Body of pancreas (tissue), 4 donors: ENCODE results near the gene AFF3. TPM values are rescaled to one million over a fixed set of nuclear protein-coding genes. Genes with fewer than 3 reads are reported as not detected.
A peak's percentile ranks its signal among the peaks of the same experiment; 100 is the strongest.

Experiments used
- ATAC-seq: fragments of 150-250 bp; one replicate; pipeline ENCODE4 v1.9.1; 2016
- DNase-seq, 4 donors: peaks; one replicate each; pipeline ENCODE4 v3.0.0-alpha.2; 2019
- H3K27ac ChIP-seq, 4 donors: fragments of 200-600 bp; sonication (generic); 1 replicate in 3 of 4; 2 replicates in 1 of 4; pipeline versions ENCODE4 v1.5.1 to v1.6.1; 2016 to 2019; ENCODE audit warnings: mild to moderate bottlenecking in 1 of 4, mixed read lengths in 1 of 4, moderate library complexity in 1 of 4
- H3K27me3 ChIP-seq, 2 donors: fragments of 200-600 bp; sonication (generic); one replicate each; pipeline ENCODE4 v1.6.0; 2016; ENCODE audit warnings: mild to moderate bottlenecking in 1 of 2
- H3K36me3 ChIP-seq, 2 donors: fragments of 200-600 bp; sonication (generic); replicated peaks in 1 of 2; 2 replicates each; pipeline ENCODE4 v1.5.1; 2016; ENCODE audit warnings: low read depth in 2 of 2; ENCODE audit not compliant: insufficient read depth in 1 of 2
- H3K4me1 ChIP-seq: fragments of 200-600 bp; sonication (generic); one replicate; pipeline ENCODE4 v1.6.0; 2016
- H3K4me3 ChIP-seq, 2 donors: fragments of 200-600 bp; sonication (generic); 1 replicate in 1 of 2; 2 replicates in 1 of 2; pipeline ENCODE4 v1.5.1; 2016 to 2019
- H3K9me3 ChIP-seq, 3 donors: fragments of 200-600 bp; sonication (generic); 1 replicate in 2 of 3; 2 replicates in 1 of 3; pipeline ENCODE4 v1.5.1; 2016
- POLR2A ChIP-seq, 3 donors: fragments of 450-650 bp; IDR thresholded peaks; one replicate each; pipeline ENCODE4 v1.6.1; 2016; ENCODE audit warnings: antibody characterized with exemption in 3 of 3, mild to moderate bottlenecking in 2 of 3
- WGBS, 2 donors: methylation state at CpG; one replicate each; pipeline ENCODE4 v1.1.5; 2017; 5-methylcytosine and 5-hydroxymethylcytosine counted together
- intact Hi-C: fragments of 100-400 bp; cut with DNase I; formaldehyde crosslinking; loops from one replicate; pipeline ENCODE4 v1.15.1; 2023
- total RNA-seq, 2 donors: library from RNA; depleted of rRNA; stranded (reverse); fragments of >200 nt; gene quantifications; one replicate each; pipeline ENCODE4 v1.1.0, GENCODE V29; 2016
- TF ChIP-seq, protein P1 (sequence below), 7 experiments: fragments of 450-650 bp in 4 of 7; fragments of 200-600 bp in 3 of 7; sonication (generic) in 3 of 7; IDR thresholded peaks; one replicate each; pipeline ENCODE4 v1.5.1; 2016 to 2019; ENCODE audit warnings: antibody characterized with exemption in 7 of 7

Gene AFF3
- total RNA-seq, 2 donors from 2014 or later: 0.52 to 0.99 TPM

DNA sequence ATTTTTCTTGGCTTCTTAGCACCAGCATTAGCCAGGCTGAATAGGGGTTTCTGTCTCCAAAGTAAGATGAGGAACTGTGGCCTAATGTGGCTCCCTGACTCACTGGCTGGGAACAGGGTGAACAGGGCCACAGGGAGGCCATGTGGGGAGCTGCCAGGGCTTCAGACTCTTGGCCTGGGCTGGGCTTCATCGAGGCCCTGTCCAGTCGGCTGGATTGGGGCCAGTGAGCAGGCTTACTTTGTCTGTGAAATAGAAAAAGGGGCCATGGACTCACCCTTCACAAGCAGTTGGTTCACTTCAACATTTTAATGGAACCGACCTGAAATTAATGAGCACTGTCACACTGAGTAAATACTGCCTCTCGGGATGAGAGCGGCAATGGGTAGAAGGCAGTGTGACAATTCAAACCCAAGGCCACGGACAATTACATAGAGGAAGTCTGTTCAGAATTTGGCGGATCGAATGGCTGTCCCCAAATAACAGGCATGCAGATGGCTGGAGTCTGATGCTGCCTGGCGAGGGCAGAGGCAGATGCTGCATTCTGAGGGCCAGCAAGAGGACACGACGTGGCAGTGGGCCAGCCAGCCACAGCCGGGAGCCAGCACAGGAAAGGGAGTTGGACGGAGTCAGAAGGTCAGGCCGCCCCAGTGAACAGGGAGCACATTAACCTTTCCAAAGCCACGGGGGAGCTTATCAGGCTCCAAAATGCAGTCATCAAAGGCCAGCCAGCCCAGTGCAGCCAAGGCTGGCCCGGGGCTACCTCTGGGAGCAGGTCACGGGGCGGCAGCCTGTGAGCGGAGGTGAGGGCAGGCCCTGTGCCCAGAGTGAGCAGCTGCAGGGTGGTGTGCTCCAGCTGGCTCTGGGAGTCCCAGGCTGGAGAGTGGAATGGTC, 506.0 kb downstream of the AFF3 start:
- intact Hi-C loops: no loop called here
- TF ChIP-seq POLR2A (IDR thresholded peaks at IDR 0.05): no peak
- TF ChIP-seq, protein P1, sequence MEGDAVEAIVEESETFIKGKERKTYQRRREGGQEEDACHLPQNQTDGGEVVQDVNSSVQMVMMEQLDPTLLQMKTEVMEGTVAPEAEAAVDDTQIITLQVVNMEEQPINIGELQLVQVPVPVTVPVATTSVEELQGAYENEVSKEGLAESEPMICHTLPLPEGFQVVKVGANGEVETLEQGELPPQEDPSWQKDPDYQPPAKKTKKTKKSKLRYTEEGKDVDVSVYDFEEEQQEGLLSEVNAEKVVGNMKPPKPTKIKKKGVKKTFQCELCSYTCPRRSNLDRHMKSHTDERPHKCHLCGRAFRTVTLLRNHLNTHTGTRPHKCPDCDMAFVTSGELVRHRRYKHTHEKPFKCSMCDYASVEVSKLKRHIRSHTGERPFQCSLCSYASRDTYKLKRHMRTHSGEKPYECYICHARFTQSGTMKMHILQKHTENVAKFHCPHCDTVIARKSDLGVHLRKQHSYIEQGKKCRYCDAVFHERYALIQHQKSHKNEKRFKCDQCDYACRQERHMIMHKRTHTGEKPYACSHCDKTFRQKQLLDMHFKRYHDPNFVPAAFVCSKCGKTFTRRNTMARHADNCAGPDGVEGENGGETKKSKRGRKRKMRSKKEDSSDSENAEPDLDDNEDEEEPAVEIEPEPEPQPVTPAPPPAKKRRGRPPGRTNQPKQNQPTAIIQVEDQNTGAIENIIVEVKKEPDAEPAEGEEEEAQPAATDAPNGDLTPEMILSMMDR (IDR thresholded peaks at IDR 0.05): no peak
- 64% methylated on average over 12 to 19 of the region's 19 CpGs for WGBS, 2 donors
- no peak overlapping the region for H3K4me3 ChIP-seq
- no peaks in the 10 kb centered on the region for H3K27me3 ChIP-seq
- no peak overlapping the region for H3K27ac ChIP-seq
- peak; percentile 62 for ATAC-seq
- peaks cover 0 to 5% (median 0%) of the 10 kb centered on the region in 3 donors for H3K9me3 ChIP-seq
- peak; percentile 27 to 61 (median 52) for DNase-seq
- H3K4me1 ChIP-seq: peaks cover 6% of the 10 kb centered on the region
- no peaks in the 10 kb centered on the region for H3K36me3 ChIP-seq

DNA sequence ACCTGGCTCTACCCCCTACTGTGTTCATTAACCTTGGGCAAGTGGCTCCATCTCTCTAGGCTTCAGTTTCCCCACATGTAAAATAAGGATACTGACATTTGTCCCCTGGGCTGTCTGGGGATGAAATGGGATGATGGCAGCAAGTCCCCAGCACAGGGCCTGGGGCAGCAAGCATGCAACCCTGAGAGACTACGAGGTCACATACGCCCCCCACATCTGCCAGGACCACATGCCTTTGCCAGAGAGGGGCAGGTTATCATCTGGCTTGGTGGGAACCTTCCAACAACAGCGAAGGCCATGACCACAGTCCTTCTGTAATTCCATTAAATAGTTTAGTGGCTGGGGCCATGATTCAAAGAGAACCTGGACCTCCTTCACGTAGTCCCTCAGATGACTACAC, 506.7 kb downstream of the AFF3 start:
- Histone ChIP-seq H3K27ac (no peak overlapping the region), H3K36me3 (no peaks in the 10 kb centered on the region), H3K27me3 (no peaks in the 10 kb centered on the region), H3K4me3 (no peak overlapping the region), H3K4me1 (peaks cover 6% of the 10 kb centered on the region), H3K9me3 (peaks cover 0 to 5% (median 0%) of the 10 kb centered on the region in 3 donors)
- no peak for ATAC-seq
- intact Hi-C loops: no loop called here
- no peak for DNase-seq
- no peak for TF ChIP-seq POLR2A (IDR thresholded peaks at IDR 0.05)
- TF ChIP-seq, protein P1 (IDR thresholded peaks at IDR 0.05): no peak
- WGBS, 2 donors: 75 to 90% methylated on average over 2 to 4 of the region's 4 CpGs

DNA sequence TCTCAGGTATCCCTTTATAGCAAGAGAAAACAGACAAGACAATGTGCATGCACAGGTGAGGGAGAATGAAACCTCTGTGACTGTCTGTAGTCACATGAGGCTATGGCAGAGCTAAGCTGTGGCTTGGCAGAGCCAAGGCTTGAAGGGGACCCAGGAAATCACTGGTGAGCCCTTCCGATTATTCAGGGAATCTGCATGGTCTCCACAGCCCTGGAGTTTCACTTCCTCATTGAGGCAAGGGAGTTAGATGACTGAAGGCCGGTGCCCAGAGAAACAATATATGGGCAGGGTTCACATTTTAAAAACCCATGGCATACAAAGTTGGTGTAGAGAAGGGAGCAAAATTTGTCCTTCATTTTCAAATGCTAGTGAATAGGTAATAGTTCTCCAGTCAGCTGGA, 508.2 kb downstream of the AFF3 start:
- TF ChIP-seq, protein P1 (IDR thresholded peaks at IDR 0.05): no peak
- TF ChIP-seq POLR2A (IDR thresholded peaks at IDR 0.05): no peak
- Histone ChIP-seq H3K4me3 (no peak overlapping the region), H3K27ac (no peak overlapping the region), H3K36me3 (no peaks in the 10 kb centered on the region), H3K4me1 (peaks cover 6% of the 10 kb centered on the region), H3K27me3 (no peaks in the 10 kb centered on the region), H3K9me3 (peaks cover 0 to 5% (median 0%) of the 10 kb centered on the region in 3 donors)
- DNase-seq (no peak), ATAC-seq (no peak)
- 77 to 100% methylated on average over 2 of the region's 2 CpGs for WGBS, 2 donors
- intact Hi-C loops: no loop called here

DNA sequence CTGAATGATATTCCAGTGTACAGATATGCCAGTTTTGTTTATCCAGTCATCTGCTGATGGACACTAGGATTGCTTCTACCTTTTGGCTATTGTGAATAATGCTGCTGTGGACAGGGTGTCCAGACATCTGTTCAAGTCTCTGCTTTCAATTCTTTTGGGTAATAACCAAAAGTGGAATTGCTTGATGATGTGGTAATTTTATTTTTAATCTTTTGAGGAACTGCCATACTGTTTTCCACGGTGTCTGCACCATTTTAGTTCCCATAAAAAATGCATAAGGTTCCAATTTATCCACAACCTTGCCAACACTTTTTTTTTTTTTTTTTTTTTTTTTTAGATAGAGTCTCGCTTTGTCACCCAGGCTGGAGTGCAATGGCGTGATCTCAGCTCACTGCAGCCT, 510.7 kb downstream of the AFF3 start:
- H3K9me3 ChIP-seq: peaks cover 0 to 5% (median 0%) of the 10 kb centered on the region in 3 donors
- H3K4me1 ChIP-seq: peaks cover 4% of the 10 kb centered on the region
- H3K4me3 ChIP-seq: no peak overlapping the region
- TF ChIP-seq POLR2A (IDR thresholded peaks at IDR 0.05): no peak
- TF ChIP-seq, protein P1 (IDR thresholded peaks at IDR 0.05): no peak
- ATAC-seq (no peak), DNase-seq (no peak)
- no peak overlapping the region for H3K27ac ChIP-seq
- H3K36me3 ChIP-seq: no peaks in the 10 kb centered on the region
- WGBS, 2 donors: 86 to 91% methylated on average over 3 of the region's 3 CpGs
- no peaks in the 10 kb centered on the region for H3K27me3 ChIP-seq
- intact Hi-C loops: no loop called here
